IMR-90 (cell line): Measurements from ENCODE around the gene C10orf90.

Source experiments
- POLR2A ChIP-seq: IDR thresholded peaks from 2 replicates; pipeline ENCODE4 v1.6.1; 2012; ENCODE audit warnings: mild to moderate bottlenecking, low read depth, low read length
- RCOR1 ChIP-seq: IDR thresholded peaks from 2 replicates; pipeline ENCODE4 v1.6.1; 2012; ENCODE audit warnings: mild to moderate bottlenecking, low read length, improper control_type of control experiment; ENCODE audit not compliant: insufficient replicate concordance
- TF ChIP-seq, protein P1 (sequence below): conservative IDR thresholded peaks from 2 replicates; pipeline ENCODE4 v1.5.1; 2012; ENCODE audit warnings: mild to moderate bottlenecking, low read depth, low read length, improper control_type of control experiment

- TF ChIP-seq, protein P1, sequence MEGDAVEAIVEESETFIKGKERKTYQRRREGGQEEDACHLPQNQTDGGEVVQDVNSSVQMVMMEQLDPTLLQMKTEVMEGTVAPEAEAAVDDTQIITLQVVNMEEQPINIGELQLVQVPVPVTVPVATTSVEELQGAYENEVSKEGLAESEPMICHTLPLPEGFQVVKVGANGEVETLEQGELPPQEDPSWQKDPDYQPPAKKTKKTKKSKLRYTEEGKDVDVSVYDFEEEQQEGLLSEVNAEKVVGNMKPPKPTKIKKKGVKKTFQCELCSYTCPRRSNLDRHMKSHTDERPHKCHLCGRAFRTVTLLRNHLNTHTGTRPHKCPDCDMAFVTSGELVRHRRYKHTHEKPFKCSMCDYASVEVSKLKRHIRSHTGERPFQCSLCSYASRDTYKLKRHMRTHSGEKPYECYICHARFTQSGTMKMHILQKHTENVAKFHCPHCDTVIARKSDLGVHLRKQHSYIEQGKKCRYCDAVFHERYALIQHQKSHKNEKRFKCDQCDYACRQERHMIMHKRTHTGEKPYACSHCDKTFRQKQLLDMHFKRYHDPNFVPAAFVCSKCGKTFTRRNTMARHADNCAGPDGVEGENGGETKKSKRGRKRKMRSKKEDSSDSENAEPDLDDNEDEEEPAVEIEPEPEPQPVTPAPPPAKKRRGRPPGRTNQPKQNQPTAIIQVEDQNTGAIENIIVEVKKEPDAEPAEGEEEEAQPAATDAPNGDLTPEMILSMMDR = no peak
- TF ChIP-seq POLR2A (no peak), RCOR1 (no peak)
Observed at GRCh38 chr10:126690534-126690933, 20.0 kb upstream of the C10orf90 start.
